ENCODE data around the gene ABCG4. TPM values are rescaled to one million over a fixed set of nuclear protein-coding genes. Genes with fewer than 3 reads are reported as not detected.
"Not testable (repeated sequence)": the region's sequence is repeated elsewhere in the genome, so short reads cannot be mapped to it uniquely, and the experiment has no call there.

The ABCG4 gene
- polyA plus RNA-seq (2013, experiment 1 of 2; ENCODE audit: insufficient read length) = 0.83 TPM
- 0.76 TPM for polyA plus RNA-seq (2013, experiment 2 of 2; ENCODE audit: insufficient read length)

DNA sequence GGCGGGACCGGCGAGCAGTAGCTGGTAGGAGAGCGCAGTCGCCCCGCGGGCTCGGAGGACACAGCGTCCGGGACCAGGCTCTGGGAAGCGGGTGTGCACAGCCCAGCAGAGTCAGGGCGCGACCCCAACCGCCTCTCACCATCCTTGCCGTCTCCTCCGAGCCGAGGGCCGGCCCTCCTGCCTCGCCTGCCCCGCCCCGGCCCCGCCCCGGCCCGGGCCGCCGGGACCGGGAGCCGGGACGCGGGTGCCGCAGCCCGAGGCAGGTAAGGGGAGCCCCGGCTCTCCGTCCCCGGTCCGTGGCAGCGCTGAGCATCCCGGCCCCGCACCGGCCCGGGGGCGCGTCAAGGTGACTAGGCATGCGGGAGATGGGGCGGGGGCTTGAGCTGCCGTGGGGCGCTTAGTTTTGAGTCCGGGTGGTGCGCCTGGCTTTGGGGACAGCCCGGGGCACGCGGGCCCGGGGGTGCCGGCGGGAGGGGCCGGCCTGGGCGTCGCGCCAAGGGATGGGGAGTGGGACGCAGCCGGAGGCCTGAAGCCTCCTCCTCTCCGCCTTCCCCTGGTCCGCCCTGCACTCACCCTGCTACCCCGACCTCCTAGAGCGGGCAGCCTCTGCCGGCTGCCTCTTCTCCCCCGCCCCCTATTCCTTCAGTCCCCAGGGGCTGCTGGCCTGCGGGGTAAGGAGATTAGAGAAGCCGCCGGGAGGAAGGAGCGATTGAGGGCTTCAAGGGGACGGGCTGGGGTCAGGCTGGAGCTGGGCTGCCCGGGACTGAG is at the start of gene ABCG4:
Gene ABCG4, plus strand, starts transcription at position 35 of the 768 bp plus-strand sequence. CDS start 914 bp downstream, outside the sequence.
- DNase-seq = peak; percentile 18

DNA sequence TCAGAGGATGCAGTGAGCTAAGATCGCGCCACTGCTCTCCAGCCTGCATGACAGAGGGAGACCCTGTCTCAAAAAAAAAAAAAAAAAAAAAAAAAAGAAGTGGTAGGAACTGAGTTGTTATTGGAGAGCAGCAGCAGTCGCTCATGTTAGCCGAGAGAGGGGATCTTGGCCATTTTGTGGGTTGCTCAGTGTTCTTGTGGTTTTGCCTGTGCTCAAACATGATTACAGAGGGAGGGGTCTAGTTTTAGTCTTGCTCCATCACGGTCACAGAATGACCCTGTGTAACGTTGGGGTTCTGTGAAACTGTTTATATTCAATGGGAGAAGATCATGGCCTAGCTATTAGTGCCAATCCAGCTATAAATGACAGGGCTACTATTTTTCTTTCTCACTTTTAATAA is 49.1 kb upstream of the ABCG4 start:
- no peak for DNase-seq

DNA sequence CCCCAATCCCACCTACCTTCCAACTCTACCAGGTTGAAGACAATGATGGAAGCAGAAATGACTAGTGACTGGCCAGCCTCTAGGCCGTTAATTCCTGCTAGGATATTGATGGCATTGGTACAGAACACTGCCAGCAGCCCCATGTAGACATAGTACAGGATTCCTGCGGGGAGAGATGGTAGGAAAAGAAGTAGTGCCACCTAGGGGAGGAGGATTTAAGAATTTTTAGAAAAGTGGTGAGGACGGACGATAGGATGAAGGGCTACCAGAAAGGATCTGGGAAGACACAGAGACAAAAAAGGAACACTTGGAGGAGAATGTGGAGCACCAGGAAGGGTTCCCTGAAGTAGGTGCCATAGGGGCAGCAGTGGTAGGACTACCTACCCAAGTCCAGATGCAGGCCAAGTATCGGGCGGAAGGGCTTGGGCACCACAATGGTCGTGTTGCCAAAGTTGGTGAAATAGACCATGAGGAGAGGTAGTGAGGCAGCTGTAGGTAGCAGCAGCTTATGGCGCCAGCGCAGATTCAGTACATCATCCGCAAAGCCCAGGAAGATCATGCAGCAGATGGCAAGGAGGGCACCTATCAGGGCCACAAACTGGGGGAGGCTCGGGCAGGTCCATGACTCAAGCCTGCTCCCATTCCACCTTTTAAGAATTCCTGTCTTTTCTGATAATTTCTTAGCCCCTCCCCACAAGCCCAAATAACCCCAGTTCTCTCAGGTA is 48.4 kb upstream of the ABCG4 start:
- peak; percentile 60 for DNase-seq

DNA sequence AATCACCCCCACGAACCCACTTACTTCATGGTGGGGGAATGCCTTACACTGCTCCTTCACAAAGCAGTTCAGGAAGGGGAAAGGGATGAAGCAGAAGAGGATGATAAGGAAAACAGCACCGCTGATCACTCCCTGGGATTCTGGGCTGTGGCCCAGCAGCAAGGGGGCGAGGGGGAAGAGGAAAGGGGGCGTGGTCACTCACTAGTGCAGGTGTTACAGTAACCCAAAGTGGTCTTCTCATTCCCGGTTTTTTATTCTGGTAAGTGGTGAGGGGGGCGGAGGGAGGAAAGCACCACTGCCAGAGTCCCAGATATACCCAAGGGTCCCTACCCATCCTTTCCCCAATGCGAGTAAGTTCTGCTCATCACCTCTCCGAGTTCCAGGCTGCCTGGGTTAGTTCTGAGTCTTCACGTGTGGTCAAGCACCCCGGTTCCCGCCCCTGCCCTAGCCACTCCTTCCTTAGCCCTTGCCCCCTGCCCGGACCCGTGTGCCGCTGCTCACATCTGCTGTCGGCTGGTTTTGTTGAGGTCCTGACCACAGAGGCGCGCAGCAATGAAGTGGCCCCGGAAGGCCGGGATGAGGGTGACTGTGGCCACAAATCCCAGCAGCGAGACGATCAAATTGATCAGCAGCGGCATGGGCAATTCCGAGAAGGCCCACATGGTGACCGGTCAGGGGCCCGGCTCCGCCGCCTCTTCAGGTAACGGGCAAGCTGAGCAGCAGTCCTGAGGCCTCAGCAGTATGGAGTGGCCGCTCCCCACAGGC is 47.7 kb upstream of the ABCG4 start:
- DNase-seq = no peak

DNA sequence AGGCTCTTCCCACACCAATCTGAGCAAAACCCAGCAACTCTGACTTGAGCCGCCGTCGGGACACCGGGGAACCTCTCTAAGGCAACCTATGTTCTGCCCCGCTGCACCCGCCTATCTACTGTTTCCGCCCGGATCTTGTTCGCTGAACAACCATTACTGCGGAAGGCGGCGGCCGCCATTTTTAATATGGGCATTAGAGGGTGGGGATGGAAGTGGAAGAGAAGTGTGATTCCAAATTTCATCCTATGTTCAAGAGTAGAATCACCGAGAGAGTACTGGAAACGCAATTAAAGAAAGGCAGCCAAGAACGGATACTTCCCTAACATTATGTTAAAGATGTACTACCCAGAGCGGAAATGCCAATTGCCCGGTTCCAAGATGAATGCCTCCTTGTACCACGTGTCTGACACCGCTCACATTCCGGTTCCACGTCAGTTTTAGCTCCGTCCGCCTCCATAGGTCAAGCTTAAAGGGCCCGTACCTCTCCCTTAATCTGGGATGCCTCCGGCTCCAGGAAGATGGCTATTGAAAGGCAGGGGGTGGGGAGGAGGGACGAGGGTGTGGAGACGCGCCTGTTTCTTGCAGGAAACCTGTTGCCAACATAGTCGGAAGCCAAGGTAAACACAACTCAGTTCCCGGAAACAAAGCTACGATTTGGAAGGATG is 47.0 kb upstream of the ABCG4 start, which contains the start of gene DPAGT1:
Gene DPAGT1, minus strand, starts transcription at position 95 of the 665 bp plus-strand sequence. CDS start 198 bp downstream, outside the sequence.
- peak; percentile 97 for DNase-seq

DNA sequence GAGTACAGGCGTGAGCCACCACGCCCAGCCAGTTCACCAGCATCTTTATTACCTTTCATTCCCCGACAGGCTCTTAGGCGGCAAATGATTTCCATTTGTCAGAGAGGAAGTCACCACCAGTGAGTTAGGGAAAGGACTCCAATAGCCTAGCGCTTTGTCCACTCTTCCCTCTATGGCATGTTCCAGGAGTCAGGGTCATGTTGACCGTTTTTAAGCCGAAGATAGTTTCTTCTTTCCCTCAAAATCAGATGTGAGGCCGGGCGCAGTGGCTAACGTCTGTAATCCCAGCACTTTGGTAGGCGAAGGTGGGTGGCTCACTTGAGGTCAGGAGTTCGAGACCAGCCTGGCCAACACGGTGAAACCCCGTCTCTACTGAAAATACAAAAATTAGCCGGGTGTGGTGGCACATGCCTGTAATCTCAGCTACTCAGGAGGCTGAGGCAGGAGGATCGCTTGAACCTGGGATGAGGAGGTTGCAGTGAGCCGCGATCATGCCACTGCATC is 45.6 kb upstream of the ABCG4 start:
- DNase-seq = not testable (repeated sequence)

DNA sequence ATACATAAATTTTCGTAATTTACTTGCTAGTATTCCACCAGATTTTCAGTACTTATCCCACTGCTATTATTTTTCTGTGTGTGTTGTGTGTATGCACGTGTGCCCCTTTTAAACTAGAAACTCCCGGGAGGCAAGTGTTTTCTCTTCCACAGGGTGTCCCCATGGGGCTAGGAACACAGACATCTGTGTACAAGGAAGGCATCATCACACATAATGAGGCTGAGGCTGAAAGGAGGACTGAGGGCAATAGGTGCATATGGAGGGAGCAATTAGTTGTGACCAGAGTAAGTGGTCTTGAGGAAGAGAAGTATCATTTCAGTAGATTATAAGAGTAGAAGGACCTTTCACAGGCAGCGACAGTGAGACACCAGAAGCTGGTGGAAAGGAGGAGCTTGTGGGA is 45.1 kb upstream of the ABCG4 start:
- no peak for DNase-seq

DNA sequence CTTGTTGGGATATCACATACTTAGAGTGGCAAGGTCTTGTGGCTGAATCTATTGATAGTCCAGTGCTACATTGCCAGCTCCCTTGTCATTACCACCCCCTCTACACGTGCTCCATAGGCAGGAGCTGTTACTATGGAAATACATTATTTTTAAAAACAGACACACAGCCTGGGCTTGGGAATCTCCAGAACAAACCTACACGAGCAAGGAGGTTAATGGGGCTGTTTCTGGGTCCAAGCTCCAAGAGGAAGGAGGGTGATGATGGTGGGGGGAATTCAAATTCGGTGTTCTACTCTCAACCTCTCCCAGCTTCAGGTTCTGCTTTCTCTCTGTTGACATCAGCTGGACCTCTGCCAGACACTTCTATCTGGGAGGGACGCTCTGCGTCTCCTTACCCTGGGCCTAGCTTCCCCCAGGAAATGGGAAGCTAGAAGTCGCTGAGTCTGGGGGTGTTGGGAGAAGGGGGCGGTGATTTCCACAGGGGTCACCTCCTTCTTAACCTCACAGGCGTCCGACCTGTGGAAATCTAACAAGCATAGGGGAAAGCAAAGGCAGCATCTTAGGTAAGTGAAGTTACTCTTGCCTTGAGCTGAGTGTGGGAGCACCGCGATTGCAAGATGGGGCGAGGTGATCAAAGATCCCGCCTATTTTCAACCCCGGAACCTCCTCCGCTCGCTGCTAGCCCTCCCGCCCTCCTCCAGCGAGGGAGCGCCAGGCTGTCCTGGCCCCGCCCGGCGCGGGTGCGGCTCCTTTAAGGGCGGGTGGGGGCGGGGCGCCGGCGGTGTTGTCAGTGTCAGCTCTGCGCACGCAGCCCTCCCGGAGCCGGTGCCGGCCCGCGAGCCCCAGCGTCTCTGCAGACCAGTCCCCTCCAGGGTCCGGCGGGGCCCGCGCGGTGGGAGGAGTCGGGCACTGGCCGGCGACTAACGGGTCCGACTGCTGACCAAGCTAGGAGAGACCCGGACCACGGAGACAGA is 42.0 kb upstream of the ABCG4 start, which contains the start of gene C2CD2L:
Gene C2CD2L, plus strand, starts transcription at position 781 of the 974 bp plus-strand sequence. CDS start 398 bp downstream, outside the sequence.
- DNase-seq = peak; percentile 90

DNA sequence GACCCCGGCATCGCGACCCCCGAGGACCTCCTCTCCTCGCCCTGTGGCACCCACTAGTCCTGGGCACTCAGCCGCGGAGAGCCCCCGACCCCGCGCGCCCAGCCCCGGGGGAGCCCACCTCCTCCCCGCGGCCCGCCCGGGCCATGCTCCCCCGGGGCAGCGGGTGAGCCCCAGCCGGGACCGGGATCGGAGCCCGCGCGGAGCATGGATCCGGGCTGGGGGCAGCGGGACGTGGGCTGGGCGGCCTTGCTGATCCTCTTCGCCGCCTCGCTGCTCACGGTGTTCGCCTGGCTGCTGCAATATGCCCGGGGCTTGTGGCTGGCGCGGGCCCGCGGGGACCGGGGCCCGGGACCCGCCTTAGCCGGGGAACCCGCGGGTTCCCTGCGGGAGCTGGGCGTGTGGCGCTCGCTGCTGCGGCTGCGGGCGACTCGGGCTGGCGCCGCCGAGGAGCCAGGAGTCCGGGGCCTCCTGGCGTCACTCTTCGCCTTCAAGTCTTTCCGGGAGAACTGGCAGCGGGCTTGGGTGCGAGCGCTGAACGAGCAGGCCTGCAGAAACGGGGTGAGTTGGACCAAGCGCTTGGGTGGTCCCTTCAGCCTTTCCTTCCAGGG is 41.2 kb upstream of the ABCG4 start:
- no peak for DNase-seq

DNA sequence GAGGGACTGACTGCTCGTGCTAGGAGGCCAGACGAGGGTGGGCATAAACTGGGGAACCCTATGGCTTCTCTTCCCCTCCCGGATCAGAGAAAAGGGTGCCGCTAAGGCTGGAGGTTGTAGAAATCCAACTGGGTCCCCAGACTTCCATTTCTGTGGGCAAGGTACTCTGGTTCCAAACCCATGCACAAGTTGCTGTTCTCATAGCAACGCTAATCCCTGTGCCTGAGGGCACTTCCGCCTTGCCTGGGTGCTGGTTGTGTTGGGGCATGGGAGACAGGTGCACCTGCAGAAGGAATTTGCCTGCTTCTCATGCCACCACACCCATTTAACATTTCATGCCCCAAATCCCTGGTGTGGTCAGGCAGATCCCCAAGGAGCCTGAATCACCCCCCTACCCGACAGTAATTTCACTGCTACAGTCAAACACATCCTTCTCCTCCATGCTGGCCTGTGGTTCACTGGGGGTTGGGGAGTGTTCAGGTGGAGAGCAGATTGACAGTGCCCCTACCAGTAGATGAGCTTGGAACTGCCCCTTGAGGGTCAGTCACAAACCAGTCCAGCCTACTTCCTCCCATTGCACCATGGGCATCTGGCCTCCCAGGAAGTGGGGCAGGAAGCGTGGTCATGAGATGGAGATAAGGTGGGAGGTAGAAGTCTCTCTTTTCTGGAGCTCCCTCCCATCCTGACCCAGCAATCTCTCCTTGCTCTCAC is 40.6 kb upstream of the ABCG4 start:
- no peak for DNase-seq

DNA sequence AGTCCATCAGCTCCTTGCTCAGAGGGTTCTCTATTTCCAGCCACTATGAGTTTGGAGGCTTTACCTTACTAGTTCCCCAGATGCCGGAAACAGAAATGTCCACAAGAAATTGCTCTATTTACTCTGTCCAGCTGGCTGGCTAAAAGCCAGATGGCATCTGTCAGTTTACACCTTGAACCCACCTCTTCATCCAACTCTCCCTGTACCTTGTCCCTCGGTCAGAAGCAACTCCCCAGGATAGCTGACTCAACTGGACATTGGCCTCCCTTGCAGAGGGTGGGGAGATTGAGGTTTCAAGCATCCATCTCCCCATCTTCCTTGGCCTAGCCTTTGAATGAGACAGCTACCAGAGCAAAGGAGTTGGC is 40.0 kb upstream of the ABCG4 start:
- DNase-seq = no peak

DNA sequence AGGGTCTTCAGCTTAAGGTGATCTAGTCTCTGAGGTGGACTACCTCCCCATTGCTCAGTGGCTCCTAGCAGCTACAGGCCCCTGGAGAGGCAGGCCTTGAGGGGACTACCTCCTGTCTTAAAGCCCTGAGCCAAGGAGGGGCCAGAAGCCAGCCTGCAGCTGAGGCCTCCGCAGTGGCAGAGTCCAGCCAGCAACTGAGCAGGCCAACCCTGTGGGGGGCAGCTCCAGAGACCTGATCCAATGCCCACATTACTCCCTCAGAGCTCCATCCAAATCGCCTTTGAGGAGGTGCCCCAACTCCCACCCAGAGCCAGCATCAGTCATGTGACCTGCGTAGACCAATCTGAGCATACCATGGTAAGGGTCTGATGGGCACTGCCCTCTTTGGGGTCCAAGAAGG is 39.0 kb upstream of the ABCG4 start:
- DNase-seq = no peak

DNA sequence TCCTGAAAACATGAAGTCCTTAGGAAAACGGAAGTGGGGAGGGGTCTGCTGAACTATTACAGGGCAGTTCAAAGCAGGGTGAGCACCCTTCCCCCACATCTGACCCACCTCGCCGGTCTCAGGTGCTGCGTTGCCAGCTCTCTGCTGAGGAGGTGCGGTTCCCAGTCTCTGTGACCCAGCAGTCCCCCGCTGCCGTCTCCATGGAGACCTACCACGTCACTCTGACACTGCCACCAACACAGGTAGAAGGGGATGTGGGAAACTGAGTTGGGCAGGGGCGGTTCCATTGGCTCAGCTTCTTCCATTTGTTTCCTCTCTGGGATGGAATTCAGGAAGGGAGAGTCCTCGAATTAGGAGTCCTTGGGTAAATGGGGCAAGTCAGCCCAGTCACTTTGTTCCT is 38.4 kb upstream of the ABCG4 start:
- no peak for DNase-seq

DNA sequence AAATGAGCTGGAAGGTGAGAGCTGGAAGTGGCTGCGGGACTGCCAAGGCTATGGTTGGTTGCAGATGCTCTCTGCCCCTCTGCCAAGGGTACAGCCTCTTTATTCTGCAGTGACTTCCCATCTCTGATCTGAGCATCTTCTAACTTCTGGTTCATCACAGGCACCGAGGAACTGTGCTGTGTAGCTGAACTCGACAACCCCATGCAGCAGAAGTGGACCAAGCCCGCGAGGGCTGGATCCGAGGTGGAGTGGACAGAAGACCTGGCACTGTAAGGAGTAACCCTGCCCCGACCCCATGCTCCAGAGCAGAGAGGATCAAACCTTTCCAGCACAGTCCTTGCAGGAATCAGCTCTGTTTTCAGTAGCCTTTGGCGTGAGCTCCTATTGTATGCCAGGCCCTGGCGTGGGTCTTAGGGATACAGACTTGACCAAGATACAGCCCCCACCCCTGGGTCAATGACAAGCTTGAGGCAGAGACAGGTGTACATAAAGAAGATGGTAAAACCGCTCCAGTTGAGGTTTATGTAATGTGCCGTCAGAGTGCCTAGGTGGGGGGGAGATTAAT is 37.4 kb upstream of the ABCG4 start:
- no peak for DNase-seq

DNA sequence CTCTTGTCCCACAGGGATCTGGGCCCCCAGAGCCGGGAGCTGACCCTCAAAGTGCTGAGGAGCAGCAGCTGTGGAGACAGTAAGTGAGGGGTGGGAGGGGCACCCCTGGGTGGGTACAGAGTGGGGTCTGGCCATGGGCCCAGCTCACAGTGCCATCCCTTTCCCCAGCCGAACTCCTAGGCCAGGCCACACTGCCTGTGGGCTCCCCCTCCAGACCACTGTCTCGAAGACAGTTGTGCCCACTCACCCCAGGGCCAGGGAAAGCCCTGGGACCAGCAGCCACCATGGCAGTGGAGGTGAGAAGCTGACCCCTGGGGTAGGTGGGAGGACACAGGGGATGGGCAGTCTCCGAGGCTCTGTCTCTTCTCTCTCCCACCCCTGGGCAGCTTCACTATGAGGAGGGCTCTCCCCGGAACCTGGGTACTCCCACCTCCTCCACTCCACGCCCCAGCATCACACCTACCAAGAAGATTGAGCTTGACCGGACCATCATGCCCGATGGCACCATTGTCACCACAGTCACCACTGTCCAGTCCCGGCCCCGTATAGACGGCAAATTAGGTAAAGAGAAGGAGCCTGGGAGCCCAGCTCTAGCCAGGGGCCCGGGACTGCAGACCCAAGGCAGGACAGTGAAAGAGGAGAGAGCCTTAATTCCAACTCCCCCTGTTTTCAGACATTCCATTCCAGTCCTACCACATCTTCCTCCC is 36.4 kb upstream of the ABCG4 start:
- no peak for DNase-seq

DNA sequence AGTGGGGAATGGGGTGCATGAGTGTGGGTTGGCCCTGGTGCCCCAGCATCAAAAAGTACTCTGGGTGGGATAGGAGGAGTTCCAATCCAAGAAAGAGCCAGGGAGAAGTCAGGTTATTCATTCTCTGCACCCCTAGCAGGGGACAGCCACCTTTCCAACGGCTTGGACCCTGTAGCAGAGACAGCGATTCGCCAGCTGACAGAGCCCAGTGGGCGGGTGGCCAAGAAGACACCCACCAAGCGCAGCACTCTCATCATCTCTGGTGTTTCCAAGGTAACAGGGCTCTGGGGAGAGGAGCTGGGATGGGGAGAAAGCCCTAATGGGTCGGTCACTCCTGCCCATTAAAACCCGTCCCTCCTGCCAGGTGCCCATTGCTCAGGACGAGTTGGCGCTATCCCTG is 35.1 kb upstream of the ABCG4 start:
- DNase-seq = no peak

DNA sequence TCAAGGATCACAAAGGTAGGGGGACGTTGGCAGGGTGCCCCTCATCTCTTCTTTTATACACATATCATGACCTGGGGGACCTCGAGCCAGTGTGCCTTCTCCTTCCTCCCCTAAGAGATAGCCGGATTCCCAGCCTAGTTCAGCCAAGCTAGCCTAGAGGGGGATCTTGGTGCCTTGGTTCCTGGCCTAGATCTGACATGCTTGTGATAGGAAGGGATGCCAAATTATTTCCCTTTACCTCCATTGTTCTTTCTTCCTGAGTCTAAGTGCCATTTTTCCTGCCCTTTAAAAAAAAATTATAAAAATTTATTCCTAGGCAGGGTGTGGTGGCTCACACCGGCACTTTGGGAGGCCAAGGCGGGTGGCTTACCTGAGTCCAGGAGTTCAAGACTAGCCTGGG is 34.5 kb upstream of the ABCG4 start:
- no peak for DNase-seq

DNA sequence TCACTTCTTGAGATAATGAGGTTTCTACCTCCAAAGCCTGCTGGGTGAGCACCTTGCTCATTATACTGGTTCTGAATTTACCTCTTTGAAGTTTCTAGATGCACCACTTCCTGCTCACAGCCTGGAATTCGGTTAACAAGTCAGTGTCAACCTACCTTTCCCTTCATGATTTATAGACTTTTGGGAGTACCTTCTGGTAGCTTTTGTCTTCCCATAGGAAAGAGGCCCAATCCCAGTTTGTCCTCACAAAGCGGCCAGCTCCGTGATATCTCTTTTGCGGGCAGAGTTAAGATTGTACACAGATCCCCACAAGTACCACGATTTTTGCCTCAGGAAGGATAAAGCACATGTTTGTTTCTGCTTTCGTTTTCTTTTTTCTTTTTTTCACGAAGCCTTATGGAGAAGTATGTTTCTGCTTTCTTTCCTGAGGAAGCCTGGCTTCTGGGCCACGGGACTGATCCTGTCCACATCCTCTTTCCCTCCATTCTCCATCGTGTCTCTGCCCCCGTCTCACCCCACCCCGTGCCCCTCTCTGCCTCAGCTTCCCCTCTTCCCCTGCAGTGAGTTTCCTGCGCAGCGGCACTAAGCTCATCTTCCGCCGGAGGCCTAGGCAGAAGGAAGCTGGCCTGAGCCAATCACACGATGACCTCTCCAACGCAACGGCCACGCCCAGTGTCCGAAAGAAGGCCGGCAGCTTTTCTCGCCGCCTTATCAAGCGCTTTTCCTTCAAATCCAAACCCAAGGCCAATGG is 33.2 kb upstream of the ABCG4 start:
- DNase-seq = no peak

Data from fibroblast of skin of scalp (primary cell).